DMS153 (cell line): ENCODE data around the gene ADAMTS4.
A peak's percentile ranks its signal among the peaks of the same experiment; 100 is the strongest.

Experiments
- DNase-seq: peaks from one replicate; lab custom pipeline; 2025; lab: John Stamatoyannopoulos, UW

Gene ADAMTS4

DNA sequence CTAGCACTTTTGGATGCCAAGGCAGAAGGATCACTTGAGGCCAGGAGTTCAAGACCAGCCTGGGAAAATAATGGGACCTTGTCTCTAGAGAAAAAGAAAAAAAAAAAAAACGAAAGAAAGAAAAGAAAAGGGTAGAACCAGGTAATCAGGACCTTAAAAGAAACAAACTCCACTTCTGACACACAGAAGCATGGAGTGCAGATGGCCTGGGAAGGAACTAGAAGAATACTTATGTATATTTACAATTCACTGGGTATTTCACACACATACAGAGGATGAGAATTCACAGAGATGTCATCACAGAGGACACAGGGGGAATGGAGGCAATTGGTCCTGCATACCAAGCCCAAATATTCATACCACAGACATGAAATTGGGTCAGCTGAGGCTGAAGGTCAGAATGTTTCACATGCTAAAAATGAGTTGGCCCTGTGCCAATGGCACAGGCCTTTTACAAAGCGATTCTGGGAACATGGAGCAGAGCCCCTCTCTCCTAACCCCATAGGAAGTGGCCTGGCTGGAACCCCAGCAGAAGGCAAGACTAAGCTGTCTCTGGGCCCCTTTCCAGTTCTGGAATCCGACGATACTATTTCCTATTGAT is 26.0 kb downstream of the ADAMTS4 start:
- DNase-seq, result no peak

DNA sequence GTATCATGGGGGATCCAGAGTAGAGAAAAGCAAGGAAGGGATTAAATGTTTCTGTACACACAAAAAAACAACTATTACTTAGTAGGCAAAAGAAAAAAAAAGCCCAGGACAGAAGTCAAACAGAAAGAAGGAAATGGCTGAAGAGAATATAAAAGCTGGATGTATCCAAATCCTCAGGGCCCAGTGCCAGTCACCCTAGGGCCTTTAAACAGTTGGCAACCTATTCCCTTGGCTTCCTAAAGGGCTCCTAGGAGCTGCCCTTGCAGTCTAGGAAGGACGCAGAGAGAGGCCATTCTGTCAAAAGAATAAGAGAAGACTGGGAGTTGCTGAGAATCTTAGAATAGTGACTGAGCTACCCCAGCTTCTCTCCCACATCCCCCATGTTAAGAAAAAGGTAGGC is 26.5 kb downstream of the ADAMTS4 start:
- no peak for DNase-seq

GRCh38 chr1:161171696-161172095 is 27.2 kb downstream of the ADAMTS4 start:
- DNase-seq, result no peak

- DNase-seq, result no peak
These were observed 27.7 kb downstream of the ADAMTS4 start for GRCh38 chr1:161171191-161171590.

GRCh38 chr1:161168906-161169305 is 29.9 kb downstream of the ADAMTS4 start:
- no peak for DNase-seq

GRCh38 chr1:161166669-161167548 is 31.9 kb downstream of the ADAMTS4 start:
- peak; percentile 18 for DNase-seq

DNA sequence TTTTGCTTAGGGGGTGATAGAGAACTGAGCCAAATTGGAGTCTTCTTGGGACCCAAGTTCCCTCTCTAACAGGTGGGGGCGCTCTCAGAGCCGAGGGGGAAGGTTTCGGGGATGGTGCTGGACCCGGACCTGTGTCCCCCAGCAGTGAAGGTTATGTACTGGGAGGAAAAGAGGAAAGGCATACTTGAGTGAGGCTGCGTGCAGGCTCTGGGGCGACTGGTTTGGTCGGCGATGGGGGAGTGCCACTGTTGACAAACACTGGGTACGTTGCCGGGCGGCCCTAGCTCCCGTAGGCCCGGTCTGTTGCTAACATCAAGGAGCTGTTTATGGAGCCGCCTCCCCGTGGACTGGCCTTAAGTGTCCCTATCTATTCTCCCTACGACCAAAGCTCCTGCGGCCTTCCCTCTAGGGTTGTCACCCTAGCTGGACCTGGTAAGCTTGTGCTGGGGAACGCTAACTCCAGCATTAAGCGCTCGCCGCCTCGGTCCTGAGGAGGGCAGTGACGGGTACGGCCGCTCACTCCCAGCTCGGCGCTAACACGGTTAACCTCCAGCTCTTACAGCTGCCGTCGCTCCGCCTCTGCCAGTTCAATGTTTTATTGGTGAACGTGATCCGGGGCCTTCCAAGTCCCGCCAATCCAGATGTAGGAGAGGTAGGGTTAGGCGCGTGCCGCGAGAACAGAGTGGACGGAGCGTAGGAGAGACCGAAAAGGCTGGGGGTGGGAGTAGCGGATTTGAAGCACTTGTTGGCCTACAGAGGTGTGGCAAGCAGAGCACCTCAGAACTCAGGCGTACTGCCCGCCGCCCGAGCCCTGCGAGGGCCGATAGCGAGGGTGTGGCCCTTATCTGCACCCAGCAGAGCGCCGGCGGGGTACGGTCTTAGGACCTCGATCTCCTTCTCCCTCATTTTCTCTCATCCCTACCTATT is 32.8 kb downstream of the ADAMTS4 start, which contains the start of gene PPOX:
TSS of gene PPOX (plus strand) at position 685 of the 927 bp plus-strand sequence. CDS start 422 bp downstream, outside the sequence.
- DNase-seq, result peak; percentile 99

GRCh38 chr1:161164901-161165610 is 33.8 kb downstream of the ADAMTS4 start:
- no peak for DNase-seq

- no peak for DNase-seq
These were observed 35.1 kb downstream of the ADAMTS4 start for GRCh38 chr1:161163793-161164192.

DNA sequence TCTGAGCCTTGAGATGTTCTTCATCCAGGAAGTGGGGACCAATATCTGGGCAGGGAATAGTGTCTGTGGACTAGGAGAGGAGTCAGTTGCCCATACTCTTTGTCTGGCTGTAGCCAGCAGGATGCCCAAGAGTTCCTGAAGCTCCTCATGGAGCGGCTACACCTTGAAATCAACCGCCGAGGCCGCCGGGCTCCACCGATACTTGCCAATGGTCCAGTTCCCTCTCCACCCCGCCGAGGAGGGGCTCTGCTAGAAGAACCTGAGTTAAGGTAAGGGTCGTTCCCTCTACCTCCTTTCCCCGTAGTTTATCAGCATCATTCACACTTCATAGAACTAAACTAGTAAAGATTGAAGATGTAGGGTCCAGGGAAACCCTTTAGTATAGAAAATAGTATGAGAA is 36.0 kb downstream of the ADAMTS4 start:
- DNase-seq, result no peak

DNA sequence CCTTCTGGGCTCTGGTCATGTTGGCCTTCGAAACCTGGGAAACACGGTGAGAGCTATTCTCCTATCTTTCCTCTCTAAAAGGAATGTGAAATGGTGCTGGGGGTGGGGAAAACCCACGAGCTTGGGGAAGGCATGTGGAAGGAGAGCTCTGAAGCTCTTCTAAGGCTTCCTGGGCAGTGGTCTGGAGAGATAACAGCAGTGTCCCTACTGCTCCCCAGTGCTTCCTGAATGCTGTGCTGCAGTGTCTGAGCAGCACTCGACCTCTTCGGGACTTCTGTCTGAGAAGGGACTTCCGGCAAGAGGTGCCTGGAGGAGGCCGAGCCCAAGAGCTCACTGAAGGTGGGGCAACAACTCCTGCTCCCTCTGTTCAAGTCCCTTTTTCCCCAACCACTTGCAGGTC is 36.8 kb downstream of the ADAMTS4 start:
- DNase-seq, result no peak

- no peak for DNase-seq
These were observed 37.2 kb downstream of the ADAMTS4 start for GRCh38 chr1:161161652-161162051.

GRCh38 chr1:161160671-161161145 is 38.1 kb downstream of the ADAMTS4 start:
- DNase-seq, result no peak

- no peak for DNase-seq
These were observed 39.0 kb downstream of the ADAMTS4 start for GRCh38 chr1:161159913-161160243.

GRCh38 chr1:161159087-161159912 is 39.6 kb downstream of the ADAMTS4 start, which contains the start of gene USP21:
Gene USP21 (plus strand): TSS chr1:161159500. CDS start chr1:161160641, 1,141 bp downstream.
- DNase-seq, result peak; percentile 78

DNA sequence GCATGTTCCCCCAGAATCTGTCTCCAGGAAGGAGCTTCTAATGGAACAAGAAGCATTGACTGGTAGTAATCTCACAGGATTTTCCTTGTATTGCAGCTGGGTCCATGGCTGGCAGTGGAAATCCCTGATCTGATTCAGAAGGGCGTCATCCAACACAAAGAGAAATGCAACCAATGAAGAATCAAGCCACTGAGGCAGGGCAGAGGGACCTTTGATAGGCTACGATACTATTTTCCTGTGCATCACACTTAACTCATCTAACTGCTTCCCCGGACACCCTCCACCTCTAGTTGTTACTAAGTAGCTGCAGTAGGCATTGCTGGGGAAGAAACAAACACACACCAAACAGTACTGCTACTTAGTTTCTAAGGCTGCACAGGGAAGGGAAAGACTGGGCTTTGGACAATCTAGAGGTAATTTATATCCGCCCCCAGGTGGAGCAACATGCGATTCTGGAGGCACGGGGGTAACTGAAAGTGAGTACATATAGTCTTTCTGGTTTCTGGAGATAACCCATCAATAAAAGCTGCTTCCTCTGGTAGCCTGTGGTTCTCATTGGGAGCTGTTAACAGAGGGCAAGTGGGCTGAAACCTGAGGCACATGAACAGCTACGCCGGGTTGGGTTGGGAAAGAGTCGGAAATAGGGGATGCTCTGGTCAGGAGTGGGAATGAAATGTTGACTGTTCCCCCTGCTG is 40.4 kb downstream of the ADAMTS4 start:
- no peak for DNase-seq

DNA sequence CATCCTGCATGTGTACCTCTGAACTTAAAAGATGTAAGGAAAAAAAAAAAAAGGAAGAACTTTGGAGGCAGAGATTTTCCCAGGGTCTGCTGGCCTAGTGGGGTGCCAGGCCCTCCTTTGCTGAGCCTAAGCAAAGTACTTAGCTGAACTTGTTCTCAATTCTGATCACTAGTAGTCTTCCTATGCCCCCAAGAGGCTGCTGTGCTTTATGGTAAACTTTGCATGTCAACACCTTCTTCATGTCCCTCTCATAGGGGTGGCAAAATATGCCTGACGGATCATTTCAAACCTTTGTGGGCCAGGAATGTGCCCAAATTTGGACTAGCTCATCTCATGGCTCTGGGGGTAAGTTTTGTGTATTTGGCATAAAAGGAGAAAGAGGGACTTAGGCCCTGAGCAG is 41.0 kb downstream of the ADAMTS4 start:
- DNase-seq, result no peak

DNA sequence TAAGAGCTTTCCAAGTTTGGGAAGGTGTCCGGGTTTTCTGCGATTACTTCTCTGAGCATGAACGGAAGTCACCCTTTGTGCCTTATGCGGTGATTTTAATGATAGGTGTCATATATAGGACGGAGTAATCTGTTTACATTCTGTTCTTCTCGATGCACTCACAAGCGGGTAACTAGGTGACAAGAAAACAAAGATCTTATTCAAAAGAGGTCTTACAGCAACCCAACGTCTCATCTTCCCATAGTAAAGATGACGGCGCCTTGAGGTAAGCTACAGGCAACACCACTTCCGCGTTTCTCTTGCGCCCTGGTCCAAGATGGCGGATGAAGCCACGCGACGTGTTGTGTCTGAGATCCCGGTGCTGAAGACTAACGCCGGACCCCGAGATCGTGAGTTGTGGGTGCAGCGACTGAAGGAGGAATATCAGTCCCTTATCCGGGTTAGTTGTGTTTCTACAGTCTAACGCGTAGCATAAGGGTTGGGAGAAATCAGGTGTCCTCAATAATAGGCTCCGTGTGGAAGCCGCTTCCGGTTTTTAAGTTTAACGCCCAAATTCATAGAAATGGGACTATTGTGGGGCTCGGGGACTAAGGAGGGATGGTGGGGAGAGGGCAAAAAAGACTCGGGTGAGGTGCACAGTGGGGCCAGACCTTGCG is 45.0 kb downstream of the ADAMTS4 start, which contains the start of gene UFC1:
TSS of gene UFC1 (plus strand) at position 297 of the 656 bp plus-strand sequence. CDS start at position 317, 20 bp downstream.
- peak; percentile 88 for DNase-seq

DNA sequence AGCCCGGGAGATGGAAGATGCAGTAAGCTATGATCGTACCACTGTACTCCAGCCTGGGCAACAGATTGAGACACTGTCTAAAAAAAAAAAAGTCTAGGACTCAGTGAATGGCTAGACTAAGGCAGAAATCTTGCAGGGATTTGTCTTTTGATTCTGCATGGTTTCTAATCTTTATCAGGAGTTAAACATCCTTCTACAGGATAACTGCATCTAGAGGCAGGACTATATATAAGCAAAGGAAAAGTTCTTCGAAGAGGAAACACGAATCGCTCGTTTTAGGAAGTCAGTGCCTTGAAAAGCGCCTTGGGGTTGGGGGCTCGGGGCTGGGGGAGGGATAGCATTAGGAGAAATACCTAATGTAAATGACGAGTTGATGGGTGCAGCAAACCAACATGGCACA is 45.7 kb downstream of the ADAMTS4 start:
- no peak for DNase-seq
